Adrenal gland (tissue), 5 donors: ENCODE measurements around the gene ACOX3.

Experiments
- CTCF ChIP-seq, 6 experiments: fragments of 450-650 bp in 4 of 6; fragments of 200-600 bp in 2 of 6; sonication (generic) in 1 of 6; IDR thresholded peaks; 1 replicate in 5 of 6; 2 replicates in 1 of 6; pipeline versions ENCODE4 v1.5.1 to v1.8.0; 2016 to 2021; ENCODE audit warnings: antibody characterized with exemption in 6 of 6, mild to moderate bottlenecking in 2 of 6, moderate library complexity in 1 of 6
- POLR2A ChIP-seq, 2 donors: fragments of 450-650 bp; IDR thresholded peaks; one replicate each; pipeline ENCODE4 v1.6.1; 2017; ENCODE audit warnings: antibody characterized with exemption in 2 of 2, mild to moderate bottlenecking in 2 of 2, moderate library complexity in 1 of 2
- donor health status: DM: no; HTN: no; CAD: no.

- TF ChIP-seq POLR2A (IDR thresholded peaks at IDR 0.05) (no peak), CTCF (IDR thresholded peaks at IDR 0.05) (no peak)
Observed at GRCh38 chr4:8410066-8410625, 30.4 kb downstream of the ACOX3 start.
